Mucosa of descending colon (tissue), 3 donors: ENCODE results near the gene CST6. TPM values are rescaled to one million over a fixed set of nuclear protein-coding genes. Genes with fewer than 3 reads are reported as not detected.

Source experiments
- ATAC-seq: fragments of 200-7000 bp; cut with Tn5 transposase; one replicate; pipeline ENCODE4 v1.9.1; 2020; ENCODE audit warnings: mild to moderate bottlenecking, moderate library complexity
- DNase-seq, 3 donors: peaks; one replicate each; pipeline ENCODE4 v3.0.0-alpha.2; 2020
- H3K36me3 ChIP-seq: fragments of 200-600 bp; one replicate; pipeline ENCODE4 v1.8.0; 2021; ENCODE audit warnings: low read depth, mild to moderate bottlenecking
- H3K4me1 ChIP-seq: fragments of 200-600 bp; one replicate; pipeline ENCODE4 v1.8.0; 2021; ENCODE audit warnings: low read depth, mild to moderate bottlenecking
- H3K4me3 ChIP-seq: fragments of 200-600 bp; one replicate; pipeline ENCODE4 v1.8.0; 2021; ENCODE audit warnings: mild to moderate bottlenecking
- H3K9me3 ChIP-seq: fragments of 200-600 bp; one replicate; pipeline ENCODE4 v1.8.0; 2021; ENCODE audit warnings: mild to moderate bottlenecking
- CTCF ChIP-seq: fragments of 200-600 bp; IDR thresholded peaks from one replicate; pipeline ENCODE4 v1.8.0; 2022; ENCODE audit warnings: antibody characterized with exemption, mild to moderate bottlenecking
- intact Hi-C, 2 donors: fragments of 100-400 bp; cut with DNase I in 1 of 2; cut with micrococcal nuclease in 1 of 2; formaldehyde crosslinking; loops; one replicate each; pipeline versions ENCODE4 v1.11.0 to v1.11.1; 2022; cut with DNase I, micrococcal nuclease
- total RNA-seq, 3 donors: library from RNA; stranded (reverse); fragmentation: NEBNext Ultra II Directional in 2 of 3; extraction: Animal tissue kit (Norgen Biotek cat#: 25700) in 2 of 3; gene quantifications; one replicate each; pipeline versions ENCODE4 v1.2.1 to v1.2.4, GENCODE V29; 2021 to 2023
- donor health status: DM: no; HTN: no; CAD: no; lungs with moderate emphysema.
- donor health status: DM: no; HTN: no; CAD: no.
- donor health status: DM: no; HTN: yes; CAD: no.

The CST6 gene
- total RNA-seq, 3 donors from 2014 or later, result not detected

- ATAC-seq, result no peak
- H3K36me3 ChIP-seq, result no peaks in the 10 kb centered on the region
- H3K4me1 ChIP-seq, result no peaks in the 10 kb centered on the region
- no peak for TF ChIP-seq CTCF
- H3K9me3 ChIP-seq, result no peaks in the 10 kb centered on the region
- H3K4me3 ChIP-seq, result no peak overlapping the region
- DNase-seq, result no peak
- intact Hi-C loops, result no loop called here
These were observed 30.6 kb downstream of the CST6 start for GRCh38 chr11:66042227-66042995.

DNA sequence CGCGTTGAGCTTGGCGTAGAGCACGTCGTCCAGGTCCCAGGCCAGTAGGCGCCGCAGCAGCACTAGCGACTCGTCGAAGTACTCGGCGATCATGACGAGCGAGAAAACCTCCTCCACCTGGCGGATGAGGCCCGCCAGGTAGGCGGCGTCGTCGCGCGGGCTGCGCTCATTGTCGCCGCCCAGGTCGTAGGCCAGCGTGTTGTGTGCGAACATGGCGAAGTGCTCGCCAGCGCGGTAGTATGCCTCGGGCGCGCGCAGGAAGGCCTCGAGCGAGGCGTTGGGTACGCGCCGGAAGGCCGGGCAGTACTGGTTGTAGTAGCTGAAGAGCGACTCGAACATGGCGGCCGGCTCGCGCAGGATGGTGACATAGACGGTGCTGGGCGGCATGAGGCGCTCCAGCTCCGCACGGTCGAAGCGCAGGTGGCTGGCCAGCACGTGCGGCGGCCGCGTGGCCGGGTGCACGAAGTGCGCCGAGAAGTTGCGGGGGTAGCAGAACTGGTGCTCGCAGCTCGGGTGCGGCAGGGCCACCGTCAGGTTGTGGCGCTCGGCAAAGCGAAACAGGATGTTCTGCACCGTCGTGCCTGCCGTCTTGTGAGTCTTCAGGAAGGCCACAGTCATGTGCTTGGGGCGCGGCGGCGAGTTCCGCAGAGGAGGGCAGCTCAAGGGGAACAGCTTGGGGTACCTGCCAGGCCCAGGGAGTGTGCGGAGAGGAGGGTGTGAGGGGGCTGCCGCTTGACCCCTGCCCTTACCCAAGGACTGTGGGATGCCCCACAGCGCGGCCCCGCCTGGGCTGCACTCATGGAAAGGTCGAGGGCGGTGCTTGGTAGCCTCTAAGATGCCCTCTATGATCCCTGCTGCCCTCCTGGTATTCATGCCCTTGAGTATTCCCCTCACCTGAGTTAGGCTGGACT, 31.4 kb downstream of the CST6 start:
- ATAC-seq (no peak), DNase-seq (no peak)
- intact Hi-C loops, result no loop called here
- no peaks in the 10 kb centered on the region for H3K4me1 ChIP-seq
- no peak overlapping the region for H3K4me3 ChIP-seq
- no peak for TF ChIP-seq CTCF
- no peaks in the 10 kb centered on the region for H3K36me3 ChIP-seq
- no peaks in the 10 kb centered on the region for H3K9me3 ChIP-seq

GRCh38 chr11:66044757-66045156, 32.9 kb downstream of the CST6 start:
- intact Hi-C loops, result no loop called here
- ATAC-seq, result no peak
- Histone ChIP-seq H3K9me3 (no peaks in the 10 kb centered on the region), H3K4me1 (no peaks in the 10 kb centered on the region), H3K4me3 (no peak overlapping the region), H3K36me3 (no peaks in the 10 kb centered on the region)
- TF ChIP-seq CTCF, result no peak
- no peak for DNase-seq

DNA sequence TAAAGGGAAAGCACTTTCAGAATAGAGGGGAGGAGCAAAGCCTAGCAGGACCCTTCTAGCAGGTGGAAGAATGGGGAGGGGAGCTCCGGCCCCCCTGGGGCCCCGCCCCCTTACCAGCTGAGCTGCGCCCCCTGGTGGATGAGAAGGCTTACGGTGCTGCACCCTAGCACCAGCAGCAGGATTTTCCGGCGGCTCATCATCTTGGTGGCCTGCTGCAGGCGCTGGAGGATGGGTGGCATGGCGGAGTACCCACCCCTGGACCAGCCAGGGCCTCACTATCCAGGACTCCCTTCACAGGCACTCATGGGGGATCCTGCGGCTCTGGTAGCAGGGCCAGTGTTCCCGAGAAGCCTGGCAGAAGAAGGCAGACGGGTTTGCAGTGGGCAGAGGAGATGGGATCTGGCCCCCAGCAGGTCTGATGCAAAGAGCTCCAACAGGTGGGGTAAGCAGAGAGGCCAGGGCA, 33.4 kb downstream of the CST6 start:
- H3K4me3 ChIP-seq, result no peak overlapping the region
- ATAC-seq (peak; percentile 91), DNase-seq (peak; percentile 76 to 80 (median 79))
- TF ChIP-seq CTCF, result peak; percentile 79
- no peaks in the 10 kb centered on the region for H3K4me1 ChIP-seq
- intact Hi-C loops, result no loop called here
- H3K36me3 ChIP-seq, result no peaks in the 10 kb centered on the region
- no peaks in the 10 kb centered on the region for H3K9me3 ChIP-seq

DNA sequence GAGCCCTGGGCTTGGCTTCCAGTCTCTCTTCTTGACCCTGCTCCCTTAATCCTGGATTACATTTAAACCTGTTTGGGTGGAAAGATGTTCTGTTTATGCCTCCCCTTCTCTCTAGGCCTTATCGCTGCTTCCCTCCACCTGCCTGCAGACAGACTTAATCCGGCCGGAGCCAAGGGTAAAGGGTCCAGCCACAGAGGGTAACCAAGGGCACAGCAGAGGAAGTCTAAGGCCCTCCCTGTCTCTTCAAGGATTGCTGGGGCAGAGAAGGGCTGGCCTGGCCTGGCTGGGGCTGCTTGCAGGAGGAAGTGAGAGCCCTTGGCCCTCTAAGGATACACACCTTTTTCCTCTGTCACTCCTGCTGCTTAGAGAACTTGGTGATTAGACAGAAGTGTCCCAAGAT, 35.1 kb downstream of the CST6 start:
- ATAC-seq, result no peak
- H3K36me3 ChIP-seq, result no peaks in the 10 kb centered on the region
- H3K4me1 ChIP-seq, result peaks cover 11% of the 10 kb centered on the region
- no peak for DNase-seq
- H3K9me3 ChIP-seq, result no peaks in the 10 kb centered on the region
- no peak for TF ChIP-seq CTCF
- intact Hi-C loops, result no loop called here
- H3K4me3 ChIP-seq, result no peak overlapping the region
